Measurements from ENCODE around the gene UBAP2. TPM values are rescaled to one million over a fixed set of nuclear protein-coding genes. Genes with fewer than 3 reads are reported as not detected.

The UBAP2 gene
- total RNA-seq, 4 donors from 2014 or later: 27.2 to 52.5 (median 32.9) TPM

GRCh38 chr9:33880211-33881089 is 168.2 kb downstream of the UBAP2 start:
- no peak for DNase-seq (ENCODE audit: low spot score in 2 of 2)
- Histone ChIP-seq H3K4me1 (peaks cover 25% of the 10 kb centered on the region), H3K27me3 (no peaks in the 10 kb centered on the region), H3K27ac (no peak overlapping the region), H3K36me3 (no peaks in the 10 kb centered on the region), H3K4me3 (no peak overlapping the region), H3K9me3 (no peaks in the 10 kb centered on the region)
- TF ChIP-seq POLR2A (IDR thresholded peaks at IDR 0.05): no peak
- no peak for TF ChIP-seq EP300 (IDR thresholded peaks at IDR 0.05)
- TF ChIP-seq CTCF (IDR thresholded peaks at IDR 0.05): no peak
- no peak for TF ChIP-seq POLR2AphosphoS5 (IDR thresholded peaks at IDR 0.05)
- WGBS: 91% methylated on average over 8 of the region's 8 CpGs

GRCh38 chr9:33878691-33879366 is 169.9 kb downstream of the UBAP2 start:
- Histone ChIP-seq H3K4me1 (peaks cover 14% of the 10 kb centered on the region), H3K36me3 (no peaks in the 10 kb centered on the region), H3K4me3 (no peak overlapping the region), H3K9me3 (no peaks in the 10 kb centered on the region), H3K27ac (no peak overlapping the region), H3K27me3 (no peaks in the 10 kb centered on the region)
- WGBS: 87% methylated on average over 7 of the region's 7 CpGs
- DNase-seq (ENCODE audit: low spot score in 2 of 2): no peak
- TF ChIP-seq CTCF (IDR thresholded peaks at IDR 0.05) (no peak), POLR2AphosphoS5 (IDR thresholded peaks at IDR 0.05) (no peak), EP300 (IDR thresholded peaks at IDR 0.05) (no peak), POLR2A (IDR thresholded peaks at IDR 0.05) (no peak)

GRCh38 chr9:33877727-33878489 is 170.8 kb downstream of the UBAP2 start:
- no peak overlapping the region for H3K4me3 ChIP-seq
- DNase-seq (ENCODE audit: low spot score in 2 of 2): no peak
- H3K27ac ChIP-seq: no peak overlapping the region
- WGBS: 74% methylated on average over 10 of the region's 10 CpGs
- no peaks in the 10 kb centered on the region for H3K36me3 ChIP-seq
- TF ChIP-seq POLR2AphosphoS5 (IDR thresholded peaks at IDR 0.05) (no peak), EP300 (IDR thresholded peaks at IDR 0.05) (no peak), POLR2A (IDR thresholded peaks at IDR 0.05) (no peak), CTCF (IDR thresholded peaks at IDR 0.05) (no peak)
- H3K9me3 ChIP-seq: no peaks in the 10 kb centered on the region
- peaks cover 13% of the 10 kb centered on the region for H3K4me1 ChIP-seq
- H3K27me3 ChIP-seq: no peaks in the 10 kb centered on the region

Other genes starting within 250 kb of the UBAP2 start
- 10 to 100 TPM; 29.2 to 36.4 (median 33.5) TPM for gene UBE2R2, start 231.7 kb downstream of the UBAP2 start, total RNA-seq
- 10 to 100 TPM; 21.8 to 31.3 (median 28.8) TPM for gene DCAF12, start 77.8 kb upstream of the UBAP2 start, total RNA-seq
- gene UBAP1, start 130.2 kb upstream of the UBAP2 start, total RNA-seq: 10 to 100 TPM; 42.2 to 63.3 (median 51.9) TPM

All from suprapubic skin (tissue), 4 donors.